Stimulated activated naive B cell treated with anti-CD40 and anti-IgM and Interleukin-4, amounts not matched to agents 10 μg/mL and 1 μg/mL and 100 μg/mL, for 72 hours (primary cell): ENCODE data around the gene NAT9.
A peak's percentile ranks its signal among the peaks of the same experiment; 100 is the strongest.

Experiments used
- ATAC-seq, 2 donors: fragments of 150-1000 bp; cut with Tn5 transposase; replicated peaks; 2 replicates each; pipeline ENCODE4 v1.10.0; 2021; ENCODE audit warnings: moderate library complexity in 1 of 2
- DNase-seq: peaks from one replicate; pipeline ENCODE4 v3.0.0; 2021
- H3K27ac Mint-ChIP-seq: one replicate; pipeline ENCODE4 v1.8.0; 2022; ENCODE audit warnings: mild to moderate bottlenecking, mixed read lengths
- H3K27me3 Mint-ChIP-seq, 2 donors: one replicate each; pipeline ENCODE4 v1.8.0; 2022; ENCODE audit warnings: mixed read lengths in 2 of 2
- H3K36me3 Mint-ChIP-seq, 2 donors: one replicate each; pipeline ENCODE4 v1.8.0; 2022; ENCODE audit warnings: mixed read lengths in 2 of 2, mild to moderate bottlenecking in 1 of 2
- H3K4me1 Mint-ChIP-seq, 2 donors: one replicate each; pipeline ENCODE4 v1.8.0; 2022; ENCODE audit warnings: mixed read lengths in 2 of 2, mild to moderate bottlenecking in 1 of 2
- H3K4me3 Mint-ChIP-seq, 2 donors: one replicate each; pipeline ENCODE4 v1.8.0; 2022; ENCODE audit warnings: mild to moderate bottlenecking in 2 of 2, mixed read lengths in 2 of 2, moderate library complexity in 1 of 2
- H3K9me3 Mint-ChIP-seq, 2 donors: one replicate each; pipeline ENCODE4 v1.8.0; 2022; ENCODE audit warnings: mixed read lengths in 2 of 2, mild to moderate bottlenecking in 1 of 2

NAT9 gene

DNA sequence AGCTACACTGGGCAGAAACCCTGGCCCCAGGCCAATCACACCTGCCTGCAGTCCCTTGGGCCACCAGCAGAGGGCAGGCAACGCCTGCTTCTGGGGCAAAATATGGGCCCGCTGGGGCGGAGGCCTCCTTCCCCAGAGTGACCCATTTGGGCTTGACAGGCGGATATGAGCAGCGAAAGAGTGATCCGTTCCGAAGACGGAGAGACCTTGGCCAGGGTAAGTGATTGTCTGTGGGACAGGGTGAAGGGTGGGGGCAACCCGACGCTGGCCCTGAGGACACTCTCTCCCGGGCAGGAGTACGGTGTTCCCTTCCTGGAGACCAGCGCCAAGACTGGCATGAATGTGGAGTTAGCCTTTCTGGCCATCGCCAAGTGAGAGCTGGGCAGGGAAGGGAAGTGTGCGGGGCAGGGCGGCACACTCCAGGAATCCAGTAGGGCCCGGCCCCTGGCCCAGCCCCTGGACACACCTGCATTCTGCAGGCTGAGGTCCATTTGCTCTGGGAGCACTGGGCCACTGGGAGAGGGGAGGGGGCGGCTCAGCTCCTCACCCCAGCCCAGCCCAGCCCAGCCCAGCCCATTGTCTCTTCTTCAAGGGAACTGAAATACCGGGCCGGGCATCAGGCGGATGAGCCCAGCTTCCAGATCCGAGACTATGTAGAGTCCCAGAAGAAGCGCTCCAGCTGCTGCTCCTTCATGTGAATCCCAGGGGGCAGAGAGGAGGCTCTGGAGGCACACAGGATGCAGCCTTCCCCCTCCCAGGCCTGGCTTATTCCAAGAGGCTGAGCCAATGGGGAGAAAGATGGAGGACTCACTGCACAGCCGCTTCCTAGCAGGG lies 31.2 kb downstream of the NAT9 start:
- peak overlapping the region; percentile 44 for H3K27ac Mint-ChIP-seq
- H3K4me1 Mint-ChIP-seq: peaks cover 46 to 69% of the 10 kb centered on the region in 2 donors
- no peaks in the 10 kb centered on the region for H3K36me3 Mint-ChIP-seq
- ATAC-seq: peak; percentile 12 to 15
- peak; percentile 78 for DNase-seq
- H3K9me3 Mint-ChIP-seq: no peaks in the 10 kb centered on the region
- H3K4me3 Mint-ChIP-seq: peak overlapping the region in 1 of 2 donors; percentile 51
- no peaks in the 10 kb centered on the region for H3K27me3 Mint-ChIP-seq

DNA sequence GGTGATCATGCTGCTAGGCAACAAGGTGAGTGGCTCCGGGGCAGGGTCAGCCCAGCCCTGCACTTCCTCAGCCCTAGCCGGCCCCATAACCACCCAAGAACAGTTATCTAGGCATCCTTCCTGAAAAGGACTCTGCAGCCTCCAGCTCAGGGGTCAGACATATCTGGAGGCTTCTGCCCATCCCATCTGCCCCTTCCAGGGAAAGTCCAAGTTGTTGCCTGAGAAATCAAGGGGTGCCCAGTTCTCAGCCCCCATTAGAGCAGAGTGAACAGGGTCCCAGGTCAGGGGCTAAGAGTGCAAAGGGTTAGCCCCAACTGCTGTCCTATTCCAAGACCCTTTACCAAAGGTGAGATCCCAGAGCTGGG lies 31.8 kb downstream of the NAT9 start:
- DNase-seq (no peak), ATAC-seq (no peak)
- Mint-ChIP-seq H3K36me3 (no peaks in the 10 kb centered on the region), H3K9me3 (no peaks in the 10 kb centered on the region), H3K4me3 (no peak overlapping the region), H3K4me1 (peaks cover 42 to 69% of the 10 kb centered on the region in 2 donors), H3K27ac (peak overlapping the region; percentile 44), H3K27me3 (no peaks in the 10 kb centered on the region)

DNA sequence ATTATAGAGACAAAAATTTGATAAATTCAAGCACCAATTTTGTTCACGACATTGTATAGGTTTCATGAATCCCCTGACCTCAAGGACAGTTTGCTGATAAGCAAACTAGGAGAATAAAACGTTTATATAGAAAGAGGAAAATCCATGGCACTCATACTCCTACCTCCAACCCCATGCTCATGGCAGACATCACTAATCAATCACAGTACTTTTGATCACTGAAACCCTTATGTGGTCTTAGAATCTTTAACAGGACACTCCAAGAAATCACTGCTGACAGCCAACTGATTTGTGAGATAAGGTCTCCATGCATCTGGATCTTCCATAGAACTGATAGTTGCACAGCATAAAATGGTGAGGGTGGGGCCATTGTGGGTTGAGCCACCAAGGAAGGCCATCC lies 32.4 kb downstream of the NAT9 start:
- DNase-seq (no peak), ATAC-seq (no peak)
- Mint-ChIP-seq H3K27ac (peak overlapping the region; percentile 59), H3K27me3 (no peaks in the 10 kb centered on the region), H3K4me3 (no peak overlapping the region), H3K36me3 (no peaks in the 10 kb centered on the region), H3K9me3 (no peaks in the 10 kb centered on the region), H3K4me1 (peaks cover 48 to 74% of the 10 kb centered on the region in 2 donors)

DNA sequence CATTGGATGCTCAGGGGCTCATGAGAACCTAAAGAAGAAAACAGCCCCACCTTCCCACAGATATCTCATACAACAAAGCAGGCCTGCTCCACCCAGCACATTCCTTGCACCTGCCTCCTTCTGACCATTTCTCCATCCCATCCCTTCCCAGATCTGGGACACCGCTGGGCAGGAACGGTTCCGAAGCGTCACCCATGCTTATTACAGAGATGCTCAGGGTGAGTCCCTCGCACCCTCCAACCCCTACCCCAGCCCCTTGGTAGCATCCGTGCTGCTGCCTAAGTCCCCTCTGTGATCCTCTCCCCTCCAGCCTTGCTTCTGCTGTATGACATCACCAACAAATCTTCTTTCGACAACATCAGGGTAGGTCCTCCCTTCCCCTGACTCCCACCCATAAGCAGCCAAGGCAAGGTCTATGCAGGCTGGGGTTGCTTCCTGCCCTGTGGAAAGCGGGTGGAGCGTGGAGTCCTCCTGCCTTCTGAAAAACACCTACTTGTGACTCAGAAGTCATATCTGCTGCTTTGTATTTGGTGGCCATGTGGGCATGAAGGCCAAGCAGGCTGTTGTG lies 33.1 kb downstream of the NAT9 start:
- ATAC-seq: no peak
- no peaks in the 10 kb centered on the region for H3K36me3 Mint-ChIP-seq
- H3K27me3 Mint-ChIP-seq: no peaks in the 10 kb centered on the region
- no peak for DNase-seq
- peak overlapping the region; percentile 59 for H3K27ac Mint-ChIP-seq
- H3K4me1 Mint-ChIP-seq: peaks cover 55 to 81% of the 10 kb centered on the region in 2 donors
- peak overlapping the region in 1 of 2 donors; percentile 45 for H3K4me3 Mint-ChIP-seq
- H3K9me3 Mint-ChIP-seq: no peaks in the 10 kb centered on the region

DNA sequence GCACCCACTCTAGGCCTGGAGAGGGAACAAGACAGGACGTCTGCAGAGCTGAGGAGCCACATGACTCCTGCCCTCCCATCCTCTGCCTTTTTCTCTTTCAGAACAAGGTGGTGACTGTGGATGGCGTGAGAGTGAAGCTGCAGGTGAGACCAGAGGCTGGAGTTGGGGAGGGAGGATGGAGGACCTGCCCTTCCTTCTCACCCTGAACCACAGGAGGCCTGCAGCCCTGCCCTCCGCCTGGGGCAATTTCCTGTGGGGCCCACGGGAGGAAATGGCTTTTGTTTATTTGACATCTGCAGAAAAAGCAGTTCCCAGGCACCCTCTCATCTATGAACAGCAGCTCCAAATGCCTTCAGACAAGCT lies 34.0 kb downstream of the NAT9 start:
- ATAC-seq: peak; percentile 41 to 52
- Mint-ChIP-seq H3K4me3 (peak overlapping the region in 1 of 2 donors; percentile 38), H3K27me3 (no peaks in the 10 kb centered on the region), H3K36me3 (no peaks in the 10 kb centered on the region), H3K27ac (peak overlapping the region; percentile 75), H3K9me3 (no peaks in the 10 kb centered on the region), H3K4me1 (peaks cover 61 to 80% of the 10 kb centered on the region in 2 donors)
- DNase-seq: no peak

DNA sequence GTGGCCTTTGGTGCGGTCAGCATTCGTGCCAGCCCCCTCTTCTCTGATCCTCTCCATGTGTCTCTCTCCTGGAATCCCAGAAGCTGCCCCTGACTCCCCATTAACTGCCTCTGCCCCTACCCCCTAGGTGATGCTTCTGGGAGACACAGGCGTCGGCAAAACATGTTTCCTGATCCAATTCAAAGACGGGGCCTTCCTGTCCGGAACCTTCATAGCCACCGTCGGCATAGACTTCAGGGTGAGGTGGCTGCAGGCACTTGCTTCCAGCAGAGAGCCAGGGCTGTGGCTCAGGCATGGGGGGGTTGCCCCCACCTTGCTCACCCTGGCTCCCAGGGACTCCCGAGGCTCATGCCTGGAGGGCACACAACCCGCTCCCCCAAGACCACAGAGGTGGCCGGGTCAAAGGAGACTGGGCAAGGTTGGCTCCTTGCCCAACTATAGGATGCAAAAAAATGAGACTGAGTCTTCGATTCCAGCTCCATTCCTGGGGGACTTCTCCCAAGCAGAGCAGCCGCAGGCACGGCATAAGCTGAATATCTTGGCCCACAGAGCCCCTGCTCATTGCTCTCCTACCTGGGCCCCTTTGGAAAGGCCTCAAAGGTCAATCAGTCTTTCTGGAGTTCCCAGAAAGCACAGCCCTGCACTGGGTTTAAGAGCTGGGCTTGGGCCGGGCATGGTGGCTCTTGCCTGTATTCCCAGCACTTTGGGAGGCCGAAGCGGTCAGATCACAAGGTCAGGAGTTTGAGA lies 35.3 kb downstream of the NAT9 start:
- no peaks in the 10 kb centered on the region for H3K27me3 Mint-ChIP-seq
- peaks cover 63 to 83% of the 10 kb centered on the region in 2 donors for H3K4me1 Mint-ChIP-seq
- no peaks in the 10 kb centered on the region for H3K36me3 Mint-ChIP-seq
- no peak for DNase-seq
- no peak overlapping the region for H3K4me3 Mint-ChIP-seq
- ATAC-seq: no peak
- H3K27ac Mint-ChIP-seq: no peak overlapping the region
- no peaks in the 10 kb centered on the region for H3K9me3 Mint-ChIP-seq

DNA sequence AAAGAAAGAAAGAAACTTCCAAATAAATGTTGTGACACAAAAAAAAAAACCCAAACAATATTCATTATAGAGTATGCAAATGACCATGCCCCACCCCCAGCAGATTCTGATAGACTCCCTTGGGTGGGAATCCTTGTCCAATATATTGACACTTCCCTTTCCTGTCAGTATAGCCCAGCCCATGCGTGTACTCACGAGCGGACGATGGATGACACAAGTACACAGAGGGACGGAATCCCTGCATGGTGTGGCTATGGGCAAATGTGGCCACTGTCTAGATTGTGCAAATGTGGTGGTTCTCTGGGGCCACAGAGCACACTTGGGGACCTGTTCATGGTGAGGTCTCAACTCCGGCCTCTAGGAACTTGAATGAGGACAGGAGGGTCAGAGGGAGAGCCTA lies 36.0 kb downstream of the NAT9 start:
- H3K4me3 Mint-ChIP-seq: no peak overlapping the region

DNA sequence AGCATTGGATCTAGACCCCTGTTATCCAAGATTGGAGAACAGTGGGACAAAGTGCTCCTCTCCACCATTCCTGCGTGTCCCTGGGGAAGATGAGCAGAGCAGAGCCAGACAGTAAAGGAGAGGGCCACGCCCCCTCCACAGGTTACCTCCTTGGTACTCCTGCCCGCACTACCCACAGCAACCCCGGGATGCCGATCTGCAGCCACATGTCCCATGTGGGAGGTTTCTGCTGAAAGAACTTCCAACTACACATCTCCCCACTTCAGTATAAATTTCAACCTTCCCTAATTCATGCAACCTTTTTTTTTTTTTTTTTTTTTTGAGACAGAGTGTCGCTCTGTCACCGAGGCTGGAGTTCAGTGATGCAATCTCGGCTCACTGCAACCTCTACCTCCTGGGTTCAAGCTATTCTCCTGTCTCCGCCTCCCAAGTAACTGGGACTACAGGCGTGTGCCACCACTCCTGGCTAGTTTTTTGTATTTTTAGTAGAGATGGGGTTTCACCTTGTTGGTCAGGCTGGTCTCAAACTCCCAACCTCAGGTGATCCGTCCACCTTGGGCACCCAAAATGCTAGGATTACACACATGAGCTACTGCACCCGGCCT lies 36.8 kb downstream of the NAT9 start:
- Mint-ChIP-seq H3K9me3 (no peaks in the 10 kb centered on the region), H3K27me3 (no peaks in the 10 kb centered on the region), H3K4me3 (peak overlapping the region in 1 of 2 donors; percentile 33), H3K27ac (no peak overlapping the region), H3K36me3 (no peaks in the 10 kb centered on the region), H3K4me1 (peaks cover 61 to 76% of the 10 kb centered on the region in 2 donors)
- no peak for DNase-seq
- ATAC-seq: no peak

More for the DNA sequence above, 36.0 kb downstream of the NAT9 start:
- peaks cover 63 to 83% of the 10 kb centered on the region in 2 donors for H3K4me1 Mint-ChIP-seq
- ATAC-seq (no peak), DNase-seq (no peak)
- H3K27ac Mint-ChIP-seq: no peak overlapping the region
- no peaks in the 10 kb centered on the region for H3K9me3 Mint-ChIP-seq
- no peaks in the 10 kb centered on the region for H3K27me3 Mint-ChIP-seq
- H3K36me3 Mint-ChIP-seq: no peaks in the 10 kb centered on the region

DNA sequence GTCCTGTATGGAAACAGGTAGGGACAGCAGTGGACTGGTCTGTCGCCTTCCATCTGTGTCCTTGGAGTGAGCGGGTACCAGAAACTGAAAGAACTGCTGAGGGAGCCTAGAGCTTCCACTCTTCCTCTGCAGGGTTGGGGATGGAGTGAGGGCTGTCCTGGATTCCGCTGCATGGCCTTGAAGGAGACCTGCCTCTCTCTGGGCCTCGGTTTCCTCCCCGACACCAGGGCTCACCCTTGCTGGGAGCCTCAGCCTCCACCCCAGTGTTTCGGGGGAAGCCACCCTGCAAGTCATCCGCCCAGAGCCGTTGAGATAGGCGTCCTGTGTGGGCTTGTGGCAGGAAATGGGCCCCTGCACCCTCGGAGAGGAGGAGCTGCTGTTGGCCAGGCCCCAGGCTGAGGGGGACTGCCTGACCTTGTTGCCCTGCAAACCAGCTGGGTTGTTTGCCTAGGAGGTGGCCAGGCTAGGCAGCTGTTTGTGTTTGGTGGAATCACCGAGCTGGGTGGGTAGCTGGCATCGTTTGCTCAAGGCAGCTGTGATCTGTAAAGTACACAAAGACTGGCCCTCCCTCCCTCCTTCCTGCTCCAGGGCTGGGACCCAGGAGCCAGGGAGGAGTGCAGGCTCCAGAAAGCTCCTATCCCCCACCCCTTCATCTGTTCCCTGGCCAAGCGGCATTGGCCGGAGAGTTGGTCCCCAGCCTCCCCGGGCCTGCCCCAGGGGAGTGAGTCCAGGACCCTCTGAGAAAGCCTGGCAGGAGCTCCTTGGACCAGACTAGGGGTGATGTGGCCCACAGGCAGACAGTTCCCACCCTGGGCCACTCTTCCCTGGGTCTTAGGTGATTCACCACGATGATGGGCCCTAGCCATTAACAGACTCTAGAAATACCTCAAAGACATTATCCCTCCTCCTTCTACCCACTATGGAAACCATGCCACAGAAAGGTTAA lies 37.8 kb downstream of the NAT9 start:
- DNase-seq (peak; percentile 49), ATAC-seq (peak; percentile 55 to 61)
- Mint-ChIP-seq H3K9me3 (no peaks in the 10 kb centered on the region), H3K4me1 (peaks cover 52 to 66% of the 10 kb centered on the region in 2 donors), H3K4me3 (peak overlapping the region; percentile 79 to 80), H3K27ac (peak overlapping the region; percentile 16), H3K36me3 (no peaks in the 10 kb centered on the region), H3K27me3 (no peaks in the 10 kb centered on the region)

DNA sequence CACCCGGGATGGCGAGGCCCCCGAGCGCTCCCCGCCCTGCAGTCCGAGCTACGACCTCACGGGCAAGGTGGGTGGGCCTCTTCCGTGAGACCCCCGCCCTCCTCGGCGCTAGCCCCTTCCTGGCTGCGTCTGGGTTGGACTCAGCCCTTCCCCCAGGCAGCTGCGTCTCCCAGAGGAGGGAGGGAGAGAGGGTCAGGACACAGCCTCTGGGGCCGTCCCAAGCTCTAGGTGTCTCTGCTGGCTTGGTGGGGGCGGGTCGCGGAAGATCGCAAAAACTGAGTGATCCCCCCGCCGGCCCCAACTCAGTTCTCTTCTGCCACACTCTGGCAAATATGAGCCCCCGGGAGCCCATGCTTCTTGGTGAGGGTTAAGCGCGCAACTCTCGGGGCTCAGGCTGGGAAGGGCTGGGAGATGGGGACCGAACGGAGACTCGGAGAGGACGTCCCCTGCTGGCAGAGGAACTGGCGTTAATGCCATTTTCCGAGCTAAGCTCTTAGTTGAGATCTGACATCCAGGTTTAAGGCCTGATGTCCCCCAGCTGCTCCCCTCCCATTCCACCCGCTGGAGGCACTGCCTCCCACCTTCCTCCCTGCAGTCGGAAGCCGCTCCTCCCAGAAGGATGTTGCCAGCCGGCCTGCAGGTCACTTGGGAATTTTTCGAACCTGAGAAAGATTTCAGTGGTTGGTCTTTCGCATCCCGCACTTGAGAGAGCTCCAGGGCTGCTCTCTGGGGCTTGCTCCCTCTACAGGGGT lies 38.7 kb downstream of the NAT9 start:
- H3K27me3 Mint-ChIP-seq: no peaks in the 10 kb centered on the region

DNA sequence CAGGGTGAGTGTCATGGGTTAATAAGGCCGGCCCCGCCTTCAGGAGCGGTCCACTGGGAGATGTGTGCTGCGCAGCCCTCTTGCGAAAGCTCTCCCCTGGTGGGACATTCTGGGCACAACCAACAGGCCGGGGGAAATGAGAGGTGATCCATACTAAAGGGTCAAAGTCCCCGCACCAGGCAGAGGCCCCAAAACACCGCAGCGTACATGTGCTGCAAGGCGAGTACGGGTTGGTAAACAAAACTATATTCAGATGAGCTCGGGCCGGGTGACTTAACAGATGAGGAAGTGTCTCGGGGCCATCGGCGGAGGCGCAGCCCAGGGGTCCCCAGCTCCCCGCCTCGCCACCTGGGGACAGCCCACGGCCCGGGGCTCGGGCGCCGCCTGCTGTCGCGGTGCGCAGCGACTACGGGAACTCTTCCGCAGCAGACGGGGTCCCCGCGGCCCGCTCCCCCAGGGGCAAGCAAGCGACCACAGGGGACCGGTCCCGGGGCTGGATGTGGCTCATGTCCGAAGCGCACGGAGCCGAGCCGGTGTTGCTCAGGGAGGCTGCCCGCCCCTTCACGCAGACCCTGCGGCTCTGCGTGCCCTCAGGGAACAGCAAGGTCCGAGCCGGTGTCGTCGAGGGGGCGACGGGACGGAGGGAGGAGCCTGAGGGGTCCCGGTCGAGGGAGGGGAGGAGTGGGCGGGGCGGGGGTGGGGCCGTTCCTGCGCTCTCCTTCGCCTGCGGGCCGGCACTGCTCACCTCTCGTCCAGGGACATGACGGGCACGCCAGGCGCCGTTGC lies 39.4 kb downstream of the NAT9 start, which contains the start of gene RAB37:
Gene RAB37 (plus strand): TSS at position 744 of the 786 bp plus-strand sequence. CDS start 17 bp downstream, at position 761.
- Mint-ChIP-seq H3K4me3 (peak within 1 kb of the TSS; percentile 79 to 80), H3K27me3 (no peaks in the 10 kb centered on the region), H3K4me1 (peaks cover 39 to 50% of the 10 kb centered on the region in 2 donors), H3K27ac (peak within 1 kb of the TSS; percentile 56), H3K9me3 (no peaks in the 10 kb centered on the region), H3K36me3 (no peaks in the 10 kb centered on the region)
- ATAC-seq (peak; percentile 68 to 77), DNase-seq (peak; percentile 56)

More for the DNA sequence above, 38.7 kb downstream of the NAT9 start:
- ATAC-seq: peak in 1 of 2 donors; percentile 11
- Mint-ChIP-seq H3K4me1 (peaks cover 46 to 58% of the 10 kb centered on the region in 2 donors), H3K27ac (peak overlapping the region; percentile 10), H3K4me3 (peak overlapping the region; percentile 79 to 80), H3K36me3 (no peaks in the 10 kb centered on the region), H3K9me3 (no peaks in the 10 kb centered on the region)
- no peak for DNase-seq

DNA sequence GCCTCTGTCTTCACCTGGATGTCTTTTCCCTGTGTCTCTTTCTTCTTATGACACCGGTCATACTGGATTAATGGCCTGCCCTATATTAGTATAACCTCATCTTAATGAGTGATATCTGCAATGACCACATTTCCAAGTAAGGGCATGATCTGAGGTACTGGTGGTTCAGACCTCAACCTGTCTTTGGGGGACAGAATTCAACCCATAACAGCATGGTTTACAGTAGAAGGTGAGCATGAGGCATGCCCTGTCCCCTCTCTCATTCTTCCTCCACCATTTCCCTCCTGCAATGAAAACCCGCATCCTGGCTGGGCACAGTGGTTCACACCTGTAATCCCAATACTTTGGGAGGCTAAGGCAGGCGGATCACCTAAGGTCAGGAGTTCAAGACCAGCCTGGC lies 41.9 kb downstream of the NAT9 start:
- no peak for DNase-seq
- Mint-ChIP-seq H3K9me3 (no peaks in the 10 kb centered on the region), H3K4me1 (peaks cover 27 to 28% of the 10 kb centered on the region in 2 donors), H3K27me3 (no peaks in the 10 kb centered on the region), H3K4me3 (no peak overlapping the region), H3K27ac (no peak overlapping the region), H3K36me3 (no peaks in the 10 kb centered on the region)
- ATAC-seq: no peak
